GM12892 (cell line): ENCODE results near the gene RNF32.

Experiments used
- POLR2A ChIP-seq: IDR thresholded peaks from 2 replicates; pipeline ENCODE4 v1.6.1; 2011; ENCODE audit warnings: low read depth, low read length, control low read depth
- POLR2AphosphoS5 ChIP-seq: IDR thresholded peaks from 2 replicates; pipeline ENCODE4 v1.6.1; 2011; ENCODE audit warnings: low read depth, low read length, control low read depth
- TAF1 ChIP-seq: IDR thresholded peaks from 2 replicates; pipeline ENCODE4 v1.6.1; 2011; ENCODE audit warnings: low read depth, mild to moderate bottlenecking, control low read depth, low read length, borderline replicate concordance

GRCh38 chr7:156661637-156662036 lies 21.1 kb downstream of the RNF32 start:
- TF ChIP-seq POLR2AphosphoS5: no peak
- TF ChIP-seq POLR2A: no peak
- TF ChIP-seq TAF1: no peak
